Endothelial cell of umbilical vein (primary cell): Measurements from ENCODE around the gene ECI1. TPM values are rescaled to one million over a fixed set of nuclear protein-coding genes. Genes with fewer than 3 reads are reported as not detected.

ENCODE experiments used
- BruUV-seq: library from RNA; stranded (reverse); fragments of 400-500 nt; replicated peaks from 2 replicates; lab custom pipeline; 2021; lab: Mats Ljungman, UMichigan
- CTCF ChIA-PET: fragments of 300-600, 350-600 bp; sonication (Branson Sonifier 250); formaldehyde crosslinking; loops from one replicate; lab custom pipeline; 2021; ENCODE audit warnings: antibody characterized with exemption, inconsistent platforms; lab: Charles Lee
- POLR2A ChIA-PET: fragments of 300-600, 350-600 bp; sonication (Branson Sonifier 250); formaldehyde crosslinking; loops from one replicate; lab custom pipeline; 2021; ENCODE audit warnings: antibody characterized with exemption, inconsistent platforms; lab: Charles Lee
- DNase-seq: peaks from one replicate; pipeline ENCODE4 v3.0.0-alpha.2; 2011; ENCODE audit warnings: low read depth, low spot score
- FAIRE-seq: peaks from 2 replicates; lab custom pipeline; 2011; peaks lifted over from hg19 to GRCh38; lab: Jason Lieb, UNC
- H2AFZ ChIP-seq: 2 replicates; pipeline ENCODE4 v1.6.0; 2012; ENCODE audit warnings: low read depth, low read length, control low read depth, inconsistent platforms
- H3K27ac ChIP-seq: 2 replicates; pipeline ENCODE4 v1.5.1; 2011; ENCODE audit warnings: low read depth, mild to moderate bottlenecking, control low read depth, low read length, moderate library complexity; ENCODE audit not compliant: insufficient read depth
- H3K27me3 ChIP-seq, 2 experiments: 2 replicates each; pipeline versions ENCODE4 v1.6.0 to v1.6.1; 2011; ENCODE audit warnings: low read length in 2 of 2, mixed read lengths in 1 of 2; ENCODE audit not compliant: control insufficient read depth in 2 of 2, insufficient read depth in 2 of 2
- H3K36me3 ChIP-seq, 2 experiments: 2 replicates in 1 of 2; 3 replicates in 1 of 2; pipeline ENCODE4 v1.5.1; 2011; ENCODE audit warnings: low read length in 2 of 2, mild to moderate bottlenecking in 1 of 2, moderate library complexity in 1 of 2; ENCODE audit not compliant: control insufficient read depth in 2 of 2, insufficient read depth in 2 of 2; ENCODE audit errors: extremely low read depth in 1 of 2
- H3K4me1 ChIP-seq: 3 replicates; pipeline ENCODE4 v1.5.1; 2011; ENCODE audit warnings: mild to moderate bottlenecking, low read length; ENCODE audit not compliant: control insufficient read depth, insufficient read depth; ENCODE audit errors: extremely low read depth
- H3K4me2 ChIP-seq: 2 replicates; pipeline ENCODE4 v1.6.1; 2011; ENCODE audit warnings: low read length, control low read depth, mixed read lengths; ENCODE audit not compliant: insufficient read depth
- H3K4me3 ChIP-seq, 3 experiments: fragments of 200-600 bp in 1 of 3; sonication (generic), shearing (Covaris generic) in 1 of 3; replicated peaks in 1 of 3; 2 replicates each; pipeline ENCODE4 v1.5.1; 2011 to 2016; ENCODE audit warnings: control low read depth in 3 of 3, low read length in 3 of 3, mild to moderate bottlenecking in 2 of 3, inconsistent platforms in 1 of 3, low read depth in 1 of 3, moderate library complexity in 1 of 3; ENCODE audit not compliant: insufficient read depth in 1 of 3
- H3K79me2 ChIP-seq: 2 replicates; pipeline ENCODE4 v1.6.0; 2012; ENCODE audit warnings: low read length, inconsistent platforms; ENCODE audit not compliant: control insufficient read depth, insufficient read depth
- H3K9ac ChIP-seq: replicated peaks from 2 replicates; pipeline ENCODE3; 2011; ENCODE audit warnings: low read length, control low read depth; ENCODE audit not compliant: insufficient read depth; ENCODE audit errors: extremely low read depth
- H3K9me1 ChIP-seq: replicated peaks from 3 replicates; pipeline ENCODE4 v1.6.0; 2011; ENCODE audit warnings: mild to moderate bottlenecking, low read length; ENCODE audit not compliant: control insufficient read depth, insufficient read depth; ENCODE audit errors: extremely low read depth
- H3K9me3 ChIP-seq: replicated peaks from 2 replicates; pipeline ENCODE4 v1.5.1; 2012; ENCODE audit warnings: low read length, inconsistent platforms; ENCODE audit not compliant: control insufficient read depth, insufficient read depth
- H4K20me1 ChIP-seq: replicated peaks from 2 replicates; pipeline ENCODE3; 2011; ENCODE audit warnings: mild to moderate bottlenecking, low read length; ENCODE audit not compliant: control insufficient read depth, insufficient read depth; ENCODE audit errors: extremely low read depth
- EZH2 ChIP-seq: IDR thresholded peaks from 2 replicates; pipeline ENCODE4 v1.6.1; 2012; ENCODE audit warnings: borderline replicate concordance, low read depth, mild to moderate bottlenecking, moderate library complexity, low read length, inconsistent platforms; ENCODE audit not compliant: severe bottlenecking
- FOS ChIP-seq: IDR thresholded peaks from 2 replicates; pipeline ENCODE4 v1.6.1; 2011; ENCODE audit warnings: mild to moderate bottlenecking, low read length, moderate library complexity, borderline replicate concordance; ENCODE audit not compliant: insufficient read depth
- GATA2 ChIP-seq: IDR thresholded peaks from 2 replicates; pipeline ENCODE4 v1.7.0; 2011; ENCODE audit warnings: low read depth, mild to moderate bottlenecking, moderate library complexity, mixed read lengths, low read length; ENCODE audit not compliant: insufficient read length, insufficient read depth
- JUN ChIP-seq: IDR thresholded peaks from 2 replicates; pipeline ENCODE4 v1.6.1; 2011; ENCODE audit warnings: borderline replicate concordance, low read depth; ENCODE audit not compliant: insufficient read length, insufficient read depth
- MYC ChIP-seq: IDR thresholded peaks from one replicate; pipeline ENCODE4 v1.6.1; 2011; ENCODE audit warnings: mild to moderate bottlenecking, low read depth, low read length
- POLR2A ChIP-seq: IDR thresholded peaks from 2 replicates; pipeline ENCODE4 v1.6.1; 2012; ENCODE audit warnings: low read depth, mild to moderate bottlenecking, control low read depth, low read length
- POLR2AphosphoS5 ChIP-seq: IDR thresholded peaks from 2 replicates; pipeline ENCODE4 v1.6.1; 2012; ENCODE audit warnings: low read depth, mild to moderate bottlenecking, control low read depth, low read length, moderate library complexity; ENCODE audit not compliant: insufficient read depth
- dilution Hi-C: fragments of 300-500 bp; cut with MboI; formaldehyde crosslinking; loops from one replicate; pipeline ENCODE4 v1.15.0; 2019; ENCODE audit warnings: low sequenced_read_pairs; ENCODE audit not compliant: extremely low pct_ligation_motif_present
- intact Hi-C: fragments of 100-400 bp; cut with micrococcal nuclease; formaldehyde crosslinking; loops from one replicate; pipeline ENCODE4 v1.10.0; 2022
- polyA plus RNA-seq, 4 experiments: library from polyadenylated mRNA; depleted of rRNA in 3 of 4; stranded (reverse) in 3 of 4; unstranded in 1 of 4; fragments of >200 nt; gene quantifications; 2 replicates each; pipeline versions ENCODE4 v1.2.1 to v1.2.3, GENCODE V29; 2011 to 2012; ENCODE audit warnings: missing spikeins in 1 of 4
- total RNA-seq: library from RNA; stranded (reverse); gene quantifications from 2 replicates; pipeline ENCODE4 v1.2.3, GENCODE V29; 2021
- TF ChIP-seq, protein P1 (sequence below): IDR thresholded peaks from 2 replicates; pipeline ENCODE4 v1.6.1; 2011; ENCODE audit not compliant: insufficient read depth, insufficient read length
- TF ChIP-seq, protein P2 (sequence below), 2 donors: IDR thresholded peaks; 1 replicate in 1 of 2; 2 replicates in 1 of 2; pipeline ENCODE4 v1.5.1; 2011; ENCODE audit warnings: low read length in 2 of 2, mild to moderate bottlenecking in 2 of 2, moderate library complexity in 2 of 2, control low read depth in 1 of 2, inconsistent platforms in 1 of 2, low read depth in 1 of 2; ENCODE audit not compliant: insufficient read depth in 1 of 2; ENCODE audit errors: extremely low read depth in 1 of 2

The ECI1 gene
- total and polyA plus RNA-seq, 2 donors (not counting 3 experiments of a cell fraction or from before 2014, with no cell fraction given) = 43.6 to 48.3 TPM

DNA sequence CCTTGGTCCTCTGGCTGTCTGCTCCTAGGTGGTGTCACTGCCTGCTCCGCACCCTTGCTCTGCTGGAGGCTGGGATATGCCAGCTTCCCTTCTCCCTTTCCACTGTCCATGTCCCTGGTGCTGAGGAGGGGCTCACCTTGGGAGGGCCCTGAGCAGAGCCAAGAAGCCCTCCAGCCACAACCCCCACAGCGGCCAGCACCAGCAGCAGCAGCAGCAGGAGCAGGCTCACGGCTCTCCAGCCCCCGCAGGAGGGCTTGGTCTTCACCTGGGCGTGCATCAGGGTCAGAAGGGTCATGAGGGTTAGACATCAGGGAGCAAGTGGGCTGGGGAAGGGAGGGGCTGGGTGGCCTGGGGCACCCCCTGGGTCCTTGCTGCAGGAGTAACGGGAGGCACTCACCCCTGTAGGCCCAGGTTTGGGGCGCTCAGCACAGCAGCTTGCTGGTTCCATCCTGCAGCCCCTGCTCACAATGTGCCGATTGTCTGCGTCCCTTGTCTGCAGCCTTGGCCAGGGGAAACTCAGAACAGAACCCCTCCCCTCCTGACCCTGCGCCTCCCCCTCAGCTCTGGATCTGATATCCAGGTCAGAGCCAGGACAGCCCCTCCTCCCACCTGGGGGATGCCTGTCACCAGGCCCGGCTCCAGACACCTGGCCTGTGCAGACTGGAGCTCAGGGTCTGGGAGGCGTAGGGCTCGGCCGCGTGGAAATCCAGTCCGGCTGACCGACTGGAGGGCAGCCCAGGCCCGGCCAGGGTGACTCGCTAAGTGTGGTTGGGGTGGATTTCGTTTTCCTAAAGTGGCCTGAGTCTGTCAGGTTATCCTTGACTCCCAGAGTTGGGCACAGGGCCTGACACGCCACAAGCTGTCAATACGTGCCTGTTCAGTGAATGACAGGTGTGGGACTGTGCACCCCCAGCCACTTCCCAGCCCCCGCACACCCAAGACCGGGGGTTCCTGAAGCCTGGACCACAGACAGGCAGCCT, 40.7 kb downstream of the ECI1 start, which contains the start of gene BRICD5:
BRICD5 (minus strand) TSS at position 478 of the 980 bp plus-strand sequence; CDS start at position 448, 30 bp downstream.
- no peak within 1 kb of the TSS for H3K9ac ChIP-seq
- H3K27me3 ChIP-seq = no peaks in the 10 kb centered on the region
- TF ChIP-seq POLR2AphosphoS5 = no peak
- TF ChIP-seq, protein P1, sequence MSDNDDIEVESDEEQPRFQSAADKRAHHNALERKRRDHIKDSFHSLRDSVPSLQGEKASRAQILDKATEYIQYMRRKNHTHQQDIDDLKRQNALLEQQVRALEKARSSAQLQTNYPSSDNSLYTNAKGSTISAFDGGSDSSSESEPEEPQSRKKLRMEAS = no peak
- TF ChIP-seq MYC = no peak
- no peak for TF ChIP-seq GATA2
- TF ChIP-seq POLR2A = no peak
- TF ChIP-seq FOS = no peak
- TF ChIP-seq JUN = no peak
- TF ChIP-seq, protein P2, sequence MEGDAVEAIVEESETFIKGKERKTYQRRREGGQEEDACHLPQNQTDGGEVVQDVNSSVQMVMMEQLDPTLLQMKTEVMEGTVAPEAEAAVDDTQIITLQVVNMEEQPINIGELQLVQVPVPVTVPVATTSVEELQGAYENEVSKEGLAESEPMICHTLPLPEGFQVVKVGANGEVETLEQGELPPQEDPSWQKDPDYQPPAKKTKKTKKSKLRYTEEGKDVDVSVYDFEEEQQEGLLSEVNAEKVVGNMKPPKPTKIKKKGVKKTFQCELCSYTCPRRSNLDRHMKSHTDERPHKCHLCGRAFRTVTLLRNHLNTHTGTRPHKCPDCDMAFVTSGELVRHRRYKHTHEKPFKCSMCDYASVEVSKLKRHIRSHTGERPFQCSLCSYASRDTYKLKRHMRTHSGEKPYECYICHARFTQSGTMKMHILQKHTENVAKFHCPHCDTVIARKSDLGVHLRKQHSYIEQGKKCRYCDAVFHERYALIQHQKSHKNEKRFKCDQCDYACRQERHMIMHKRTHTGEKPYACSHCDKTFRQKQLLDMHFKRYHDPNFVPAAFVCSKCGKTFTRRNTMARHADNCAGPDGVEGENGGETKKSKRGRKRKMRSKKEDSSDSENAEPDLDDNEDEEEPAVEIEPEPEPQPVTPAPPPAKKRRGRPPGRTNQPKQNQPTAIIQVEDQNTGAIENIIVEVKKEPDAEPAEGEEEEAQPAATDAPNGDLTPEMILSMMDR (IDR thresholded peaks at IDR 0.05; ENCODE audit: extremely low read depth in 1 of 2, insufficient read depth in 1 of 2, low read depth in 1 of 2, low read length in 2 of 2) = no peak
- no peak for TF ChIP-seq EZH2
- H2AFZ ChIP-seq = no peak within 1 kb of the TSS
- H3K4me1 ChIP-seq = peaks cover 21% of the 10 kb centered on the region
- intact Hi-C loops (no loop called here), dilution Hi-C loops (no loop called here)
- peaks cover 0 to 22% of the 10 kb centered on the region in 2 experiments for H3K36me3 ChIP-seq
- ChIA-PET CTCF (no interaction called here), POLR2A (interaction anchor here (2.1 kb wide), 1 partner anchor 55 kb away, joined by 9 read pairs; the partner anchor contains the start of gene TRAF7)
- H3K9me3 ChIP-seq = no peaks in the 10 kb centered on the region
- no peaks in the 10 kb centered on the region for H4K20me1 ChIP-seq
- no TSS peak for BruUV-seq
- H3K4me3 ChIP-seq = no peak within 1 kb of the TSS
- H3K79me2 ChIP-seq = peaks cover 32% of the 10 kb centered on the region
- no peak within 1 kb of the TSS for H3K27ac ChIP-seq
- no peak for DNase-seq
- no peak for FAIRE-seq
- no peaks in the 10 kb centered on the region for H3K9me1 ChIP-seq
- H3K4me2 ChIP-seq = no peak within 1 kb of the TSS
